Liver (tissue), 9 donors: ENCODE results near the gene TIFAB. TPM values are rescaled to one million over a fixed set of nuclear protein-coding genes. Genes with fewer than 3 reads are reported as not detected.

Source experiments
- DNase-seq: peaks from one replicate; pipeline ENCODE4 v3.0.0-alpha.2; 2017; ENCODE audit warnings: low spot score
- H3K27ac ChIP-seq, 2 donors: one replicate each; pipeline ENCODE4 v1.7.0; 2013; ENCODE audit warnings: inconsistent platforms in 2 of 2, low read length in 2 of 2, control low read depth in 1 of 2, low read depth in 1 of 2, mild to moderate bottlenecking in 1 of 2
- H3K27me3 ChIP-seq, 4 donors: one replicate each; pipeline versions ENCODE4 v1.6.1 to v1.7.0; 2013; ENCODE audit warnings: low read length in 3 of 4, inconsistent platforms in 1 of 4, mild to moderate bottlenecking in 1 of 4, moderate library complexity in 1 of 4; ENCODE audit not compliant: control insufficient read depth in 4 of 4, insufficient read depth in 4 of 4
- H3K36me3 ChIP-seq, 4 donors: one replicate each; pipeline versions ENCODE4 v1.6.1 to v1.7.0; 2013; ENCODE audit warnings: low read length in 3 of 4, mild to moderate bottlenecking in 3 of 4, low read depth in 1 of 4, moderate library complexity in 1 of 4; ENCODE audit not compliant: control insufficient read depth in 4 of 4, insufficient read depth in 3 of 4
- H3K4me1 ChIP-seq, 4 donors: one replicate each; pipeline versions ENCODE4 v1.6.1 to v1.7.0; 2013; ENCODE audit warnings: low read length in 3 of 4, mild to moderate bottlenecking in 3 of 4, moderate library complexity in 1 of 4; ENCODE audit not compliant: control insufficient read depth in 4 of 4, insufficient read depth in 4 of 4
- H3K4me3 ChIP-seq, 3 donors: one replicate each; pipeline versions ENCODE4 v1.6.1 to v1.7.0; 2013; ENCODE audit warnings: low read length in 3 of 3, control low read depth in 1 of 3, low read depth in 1 of 3, mild to moderate bottlenecking in 1 of 3
- H3K9ac ChIP-seq, 2 donors: one replicate each; pipeline ENCODE4 v1.7.0; 2013; ENCODE audit warnings: low read length in 2 of 2, mild to moderate bottlenecking in 2 of 2, moderate library complexity in 2 of 2, control low read depth in 1 of 2, low read depth in 1 of 2
- H3K9me3 ChIP-seq, 4 donors: one replicate each; pipeline versions ENCODE4 v1.6.1 to v1.7.0; 2013; ENCODE audit warnings: low read length in 3 of 4; ENCODE audit not compliant: control insufficient read depth in 4 of 4
- EGR1 ChIP-seq, 2 donors: IDR thresholded peaks; 2 replicates each; pipeline ENCODE4 v1.6.1; 2016 to 2018; ENCODE audit warnings: antibody characterized with exemption in 2 of 2, low read depth in 2 of 2
- FOXA1 ChIP-seq: IDR thresholded peaks from 2 replicates; pipeline ENCODE4 v1.6.1; 2016; ENCODE audit warnings: antibody characterized with exemption
- FOXA2 ChIP-seq: IDR thresholded peaks from 2 replicates; pipeline ENCODE4 v1.6.1; 2016; ENCODE audit warnings: antibody characterized with exemption
- GABPA ChIP-seq, 2 donors: IDR thresholded peaks in 1 of 2; conservative IDR thresholded peaks in 1 of 2; 2 replicates each; pipeline ENCODE4 v1.6.1; 2016; ENCODE audit warnings: antibody characterized with exemption in 2 of 2, mild to moderate bottlenecking in 1 of 2, moderate library complexity in 1 of 2
- HNF4A ChIP-seq, 2 donors: conservative IDR thresholded peaks; 2 replicates each; pipeline ENCODE4 v1.6.1; 2016; ENCODE audit warnings: antibody characterized with exemption in 2 of 2, mild to moderate bottlenecking in 2 of 2
- HNF4G ChIP-seq: IDR thresholded peaks from 2 replicates; pipeline ENCODE4 v1.6.1; 2016; ENCODE audit warnings: antibody characterized with exemption
- JUND ChIP-seq, 2 donors: IDR thresholded peaks; 2 replicates each; pipeline ENCODE4 v1.6.1; 2016; ENCODE audit warnings: antibody characterized with exemption in 2 of 2
- MAX ChIP-seq: IDR thresholded peaks from 2 replicates; pipeline ENCODE4 v1.6.1; 2016; ENCODE audit warnings: antibody characterized with exemption
- NR2F2 ChIP-seq: IDR thresholded peaks from 2 replicates; pipeline ENCODE4 v1.6.1; 2016; ENCODE audit warnings: antibody characterized with exemption
- REST ChIP-seq: IDR thresholded peaks from 2 replicates; pipeline ENCODE4 v1.6.1; 2016; ENCODE audit warnings: antibody characterized with exemption, mild to moderate bottlenecking
- RXRA ChIP-seq, 2 donors: IDR thresholded peaks; 2 replicates each; pipeline ENCODE4 v1.6.1; 2017 to 2018; ENCODE audit warnings: antibody characterized with exemption in 2 of 2, mild to moderate bottlenecking in 1 of 2
- SP1 ChIP-seq: IDR thresholded peaks from 2 replicates; pipeline ENCODE4 v1.6.1; 2018; ENCODE audit warnings: antibody characterized with exemption, mild to moderate bottlenecking
- TAF1 ChIP-seq: conservative IDR thresholded peaks from 2 replicates; pipeline ENCODE4 v1.6.1; 2016; ENCODE audit warnings: antibody characterized with exemption, mild to moderate bottlenecking
- YY1 ChIP-seq: IDR thresholded peaks from 2 replicates; pipeline ENCODE4 v1.6.1; 2016; ENCODE audit warnings: antibody characterized with exemption, mild to moderate bottlenecking
- WGBS: extraction: QIAGEN DNeasy Blood & Tissue Kit; methylation state at CpG from one replicate; pipeline ENCODE4 v1.1.7; 2013; 5-methylcytosine and 5-hydroxymethylcytosine counted together
- polyA plus RNA-seq, 2 donors: library from polyadenylated mRNA; stranded (reverse) in 1 of 2; unstranded in 1 of 2; fragments of 200-250 nt in 1 of 2; fragments of >200 nt in 1 of 2; fragmentation: Nextera tagmentation in 1 of 2; extraction: Ambion mirVana in 1 of 2; gene quantifications; one replicate each; pipeline versions ENCODE4 v1.2.1 to v1.2.3, GENCODE V29; 2013 to 2015
- total RNA-seq, 2 donors: library from RNA; depleted of rRNA; stranded (reverse); fragments of >200 nt; gene quantifications; one replicate each; pipeline ENCODE4 v1.2.3, GENCODE V29; 2014
- TF ChIP-seq, protein P1 (sequence below): IDR thresholded peaks from 2 replicates; pipeline ENCODE4 v1.6.1; 2016; ENCODE audit warnings: antibody characterized with exemption
- TF ChIP-seq, protein P2 (sequence below): IDR thresholded peaks from 2 replicates; pipeline ENCODE4 v1.6.1; 2016; ENCODE audit warnings: antibody characterized with exemption
- TF ChIP-seq, protein P3 (sequence below): fragments of 150-350 bp; IDR thresholded peaks from 2 replicates; pipeline ENCODE4 v1.5.1; 2017; ENCODE audit warnings: improper control_type of control experiment, low read depth, low read length; ENCODE audit not compliant: missing input control
- donor health status: healthy.
- donor health status: healthy.
- donor health status: healthy.
- donor health status: healthy.
- donor health status: healthy.

TIFAB gene
- total RNA-seq (under 1 TPM in 1 of 2 donors, not detected in 1; 0.47 TPM), polyA plus RNA-seq (under 1 TPM in 1 of 2 donors, not detected in 1; 0.02 TPM)

DNA sequence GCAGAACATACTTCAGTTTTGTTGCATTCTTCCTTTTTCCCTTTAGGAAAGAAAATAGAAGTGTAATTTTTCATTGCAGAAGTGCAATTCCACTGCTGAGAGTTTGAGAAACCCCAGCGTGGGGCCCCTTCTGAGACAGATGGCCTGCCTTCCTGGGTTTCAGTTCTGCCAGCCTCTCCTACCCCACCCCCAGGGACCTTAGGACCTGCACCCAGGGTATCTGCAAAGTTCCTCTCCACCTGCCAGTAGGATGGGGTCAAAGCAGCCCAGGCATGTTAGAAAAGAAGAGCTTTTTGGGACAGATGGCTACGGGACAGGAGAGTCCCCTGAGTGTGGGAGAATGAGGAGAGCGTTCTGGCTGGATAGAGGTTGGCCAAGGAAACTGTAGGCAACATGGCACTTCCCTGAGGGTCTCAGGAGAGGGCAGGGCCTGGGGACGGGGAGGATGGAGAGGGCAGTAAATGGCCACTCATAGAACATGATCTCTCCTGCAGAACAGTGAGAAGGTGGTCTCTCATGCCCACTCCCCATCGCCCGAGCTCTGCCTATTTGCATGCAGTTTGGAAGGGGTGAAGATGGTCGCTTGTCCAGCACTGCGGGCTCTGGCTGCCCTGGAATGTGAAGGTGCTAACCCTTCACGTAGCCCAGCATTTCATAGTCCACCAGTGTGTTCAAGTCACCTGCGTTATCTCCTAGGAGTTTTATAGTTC, at the start of gene TIFAB:
TIFAB (minus strand) TSS at position 31 of the 710 bp plus-strand sequence. CDS start 2,412 bp downstream, outside the sequence.
- no peak for TF ChIP-seq GABPA (IDR thresholded peaks at IDR 0.05 in 1 of 2, conservative IDR thresholded peaks at IDR 0.05 in 1 of 2)
- no peak for TF ChIP-seq EGR1 (IDR thresholded peaks at IDR 0.05; ENCODE audit: low read depth in 2 of 2)
- TF ChIP-seq, protein P1, sequence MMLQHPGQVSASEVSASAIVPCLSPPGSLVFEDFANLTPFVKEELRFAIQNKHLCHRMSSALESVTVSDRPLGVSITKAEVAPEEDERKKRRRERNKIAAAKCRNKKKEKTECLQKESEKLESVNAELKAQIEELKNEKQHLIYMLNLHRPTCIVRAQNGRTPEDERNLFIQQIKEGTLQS: no peak
- TF ChIP-seq JUND (IDR thresholded peaks at IDR 0.05): no peak
- TF ChIP-seq TAF1: no peak
- TF ChIP-seq FOXA2: no peak
- TF ChIP-seq, protein P2, sequence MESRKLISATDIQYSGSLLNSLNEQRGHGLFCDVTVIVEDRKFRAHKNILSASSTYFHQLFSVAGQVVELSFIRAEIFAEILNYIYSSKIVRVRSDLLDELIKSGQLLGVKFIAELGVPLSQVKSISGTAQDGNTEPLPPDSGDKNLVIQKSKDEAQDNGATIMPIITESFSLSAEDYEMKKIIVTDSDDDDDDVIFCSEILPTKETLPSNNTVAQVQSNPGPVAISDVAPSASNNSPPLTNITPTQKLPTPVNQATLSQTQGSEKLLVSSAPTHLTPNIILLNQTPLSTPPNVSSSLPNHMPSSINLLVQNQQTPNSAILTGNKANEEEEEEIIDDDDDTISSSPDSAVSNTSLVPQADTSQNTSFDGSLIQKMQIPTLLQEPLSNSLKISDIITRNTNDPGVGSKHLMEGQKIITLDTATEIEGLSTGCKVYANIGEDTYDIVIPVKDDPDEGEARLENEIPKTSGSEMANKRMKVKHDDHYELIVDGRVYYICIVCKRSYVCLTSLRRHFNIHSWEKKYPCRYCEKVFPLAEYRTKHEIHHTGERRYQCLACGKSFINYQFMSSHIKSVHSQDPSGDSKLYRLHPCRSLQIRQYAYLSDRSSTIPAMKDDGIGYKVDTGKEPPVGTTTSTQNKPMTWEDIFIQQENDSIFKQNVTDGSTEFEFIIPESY: no peak
- TF ChIP-seq, protein P3, sequence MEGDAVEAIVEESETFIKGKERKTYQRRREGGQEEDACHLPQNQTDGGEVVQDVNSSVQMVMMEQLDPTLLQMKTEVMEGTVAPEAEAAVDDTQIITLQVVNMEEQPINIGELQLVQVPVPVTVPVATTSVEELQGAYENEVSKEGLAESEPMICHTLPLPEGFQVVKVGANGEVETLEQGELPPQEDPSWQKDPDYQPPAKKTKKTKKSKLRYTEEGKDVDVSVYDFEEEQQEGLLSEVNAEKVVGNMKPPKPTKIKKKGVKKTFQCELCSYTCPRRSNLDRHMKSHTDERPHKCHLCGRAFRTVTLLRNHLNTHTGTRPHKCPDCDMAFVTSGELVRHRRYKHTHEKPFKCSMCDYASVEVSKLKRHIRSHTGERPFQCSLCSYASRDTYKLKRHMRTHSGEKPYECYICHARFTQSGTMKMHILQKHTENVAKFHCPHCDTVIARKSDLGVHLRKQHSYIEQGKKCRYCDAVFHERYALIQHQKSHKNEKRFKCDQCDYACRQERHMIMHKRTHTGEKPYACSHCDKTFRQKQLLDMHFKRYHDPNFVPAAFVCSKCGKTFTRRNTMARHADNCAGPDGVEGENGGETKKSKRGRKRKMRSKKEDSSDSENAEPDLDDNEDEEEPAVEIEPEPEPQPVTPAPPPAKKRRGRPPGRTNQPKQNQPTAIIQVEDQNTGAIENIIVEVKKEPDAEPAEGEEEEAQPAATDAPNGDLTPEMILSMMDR: no peak
- TF ChIP-seq HNF4A (conservative IDR thresholded peaks at IDR 0.05): no peak
- no peak for TF ChIP-seq SP1
- no peak for TF ChIP-seq REST
- TF ChIP-seq FOXA1: no peak
- H3K4me3 ChIP-seq: no peak within 1 kb of the TSS
- no peak within 1 kb of the TSS for H3K27ac ChIP-seq
- no peak for DNase-seq
- no peaks in the 10 kb centered on the region for H3K36me3 ChIP-seq
- WGBS: 78% methylated on average over 10 of the region's 10 CpGs
- no peaks in the 10 kb centered on the region for H3K4me1 ChIP-seq
- no peak within 1 kb of the TSS for H3K9ac ChIP-seq
- no peaks in the 10 kb centered on the region for H3K27me3 ChIP-seq
- no peaks in the 10 kb centered on the region for H3K9me3 ChIP-seq

- Histone ChIP-seq H3K27me3 (peaks cover 0 to 6% (median 0%) of the 10 kb centered on the region in 4 donors), H3K4me3 (no peak overlapping the region), H3K9ac (no peak overlapping the region), H3K9me3 (peaks cover 0 to under 1% (median 0%) of the 10 kb centered on the region in 4 donors), H3K27ac (no peak overlapping the region), H3K4me1 (no peaks in the 10 kb centered on the region), H3K36me3 (no peaks in the 10 kb centered on the region)
- 70% methylated on average over 2 of the region's 2 CpGs for WGBS
- no peak for DNase-seq
- TF ChIP-seq HNF4A (conservative IDR thresholded peaks at IDR 0.05): no peak
- no peak for TF ChIP-seq HNF4G
- no peak for TF ChIP-seq RXRA (IDR thresholded peaks at IDR 0.05)
- TF ChIP-seq, protein P1: no peak
- no peak for TF ChIP-seq EGR1 (IDR thresholded peaks at IDR 0.05; ENCODE audit: low read depth in 2 of 2)
- TF ChIP-seq MAX: no peak
- TF ChIP-seq YY1: no peak
- TF ChIP-seq, protein P3: no peak
- no peak for TF ChIP-seq FOXA1
- TF ChIP-seq GABPA (IDR thresholded peaks at IDR 0.05 in 1 of 2, conservative IDR thresholded peaks at IDR 0.05 in 1 of 2): no peak
- TF ChIP-seq NR2F2: no peak
- no peak for TF ChIP-seq JUND (IDR thresholded peaks at IDR 0.05)
Measured at GRCh38 chr5:135498637-135498995, 46.5 kb upstream of the TIFAB start.
